Hematopoietic multipotent progenitor cell treated with erythropoietin and hydrocortisone succinate and interleukin-3 and kit ligand, for 6 days (in vitro differentiated cells): ENCODE data around the gene ZDHHC3.

Experiments
- DNase-seq: peaks from one replicate; pipeline ENCODE4 v3.0.0-alpha.2; 2015

ZDHHC3 gene

GRCh38 chr3:44926172-44926571 lies 49.8 kb downstream of the ZDHHC3 start:
- no peak for DNase-seq

- no peak for DNase-seq
Measured at GRCh38 chr3:44924457-44925084, 51.4 kb downstream of the ZDHHC3 start.

GRCh38 chr3:44923632-44924456 lies 52.1 kb downstream of the ZDHHC3 start:
- DNase-seq = no peak

- no peak for DNase-seq
Measured at GRCh38 chr3:44920081-44920480, 55.9 kb downstream of the ZDHHC3 start.

- no peak for DNase-seq
Measured at GRCh38 chr3:44918581-44918980, 57.4 kb downstream of the ZDHHC3 start.

- no peak for DNase-seq
Measured at GRCh38 chr3:44918087-44918486, 57.9 kb downstream of the ZDHHC3 start.

GRCh38 chr3:44915702-44916438 lies 60.1 kb downstream of the ZDHHC3 start:
- DNase-seq = no peak

- DNase-seq = peak; percentile 56
Measured at GRCh38 chr3:44914936-44915335, 61.0 kb downstream of the ZDHHC3 start.

GRCh38 chr3:44913868-44914468 lies 62.0 kb downstream of the ZDHHC3 start:
- DNase-seq = peak; percentile 85

GRCh38 chr3:44910693-44911092 lies 65.3 kb downstream of the ZDHHC3 start:
- no peak for DNase-seq

GRCh38 chr3:44909063-44909462 lies 66.9 kb downstream of the ZDHHC3 start:
- DNase-seq = no peak

- DNase-seq = no peak
Measured at GRCh38 chr3:44907612-44908011, 68.4 kb downstream of the ZDHHC3 start.

- no peak for DNase-seq
Measured at GRCh38 chr3:44906997-44907396, 69.0 kb downstream of the ZDHHC3 start.

- no peak for DNase-seq
Measured at GRCh38 chr3:44905446-44906157, 70.4 kb downstream of the ZDHHC3 start.

- DNase-seq = no peak
Measured at GRCh38 chr3:44903751-44904150, 72.2 kb downstream of the ZDHHC3 start.

GRCh38 chr3:44903314-44903713 lies 72.7 kb downstream of the ZDHHC3 start:
- no peak for DNase-seq

GRCh38 chr3:44902628-44903027 lies 73.3 kb downstream of the ZDHHC3 start:
- DNase-seq = no peak

GRCh38 chr3:44899683-44900367 lies 76.1 kb downstream of the ZDHHC3 start:
- no peak for DNase-seq

- no peak for DNase-seq
Measured at GRCh38 chr3:44896440-44896839, 79.5 kb downstream of the ZDHHC3 start.

- no peak for DNase-seq
Measured at GRCh38 chr3:44894485-44894884, 81.5 kb downstream of the ZDHHC3 start.

GRCh38 chr3:44893097-44893496 lies 82.9 kb downstream of the ZDHHC3 start:
- no peak for DNase-seq

- no peak for DNase-seq
Measured at GRCh38 chr3:44892689-44893088, 83.3 kb downstream of the ZDHHC3 start.
